Inferior parietal cortex (tissue), 1 donor: ENCODE measurements around the gene PIM2.

Experiments used
- DNase-seq: peaks from one replicate; pipeline ENCODE4 v3.0.0-alpha.2; 2016; ENCODE audit errors: extremely low spot score

PIM2 gene

GRCh38 chrX:48918643-48919340 lies at the start of gene PIM2:
PIM2 (minus strand) TSS chrX:48919024; CDS start chrX:48918834, 190 bp downstream.
- peak; percentile 83 for DNase-seq

DNA sequence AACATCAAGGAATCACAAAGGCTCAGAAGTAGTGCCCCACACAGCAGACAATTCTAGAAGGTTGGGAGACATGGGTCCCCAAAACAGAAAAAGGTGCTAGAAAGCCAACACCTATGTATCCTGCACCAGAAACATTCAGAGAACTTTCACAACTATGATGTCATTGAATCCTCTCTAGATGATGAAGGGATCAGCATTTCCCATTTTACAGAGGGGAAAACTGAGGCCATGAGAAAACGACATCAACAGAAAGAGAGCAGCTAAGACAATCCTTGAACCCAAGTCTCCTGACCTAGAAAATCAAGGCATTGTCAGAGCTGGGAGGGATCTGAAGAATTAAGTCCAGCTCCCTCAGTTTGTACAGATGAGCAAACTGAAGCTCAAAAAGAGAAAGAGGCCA lies 49.6 kb upstream of the PIM2 start:
- no peak for DNase-seq

DNA sequence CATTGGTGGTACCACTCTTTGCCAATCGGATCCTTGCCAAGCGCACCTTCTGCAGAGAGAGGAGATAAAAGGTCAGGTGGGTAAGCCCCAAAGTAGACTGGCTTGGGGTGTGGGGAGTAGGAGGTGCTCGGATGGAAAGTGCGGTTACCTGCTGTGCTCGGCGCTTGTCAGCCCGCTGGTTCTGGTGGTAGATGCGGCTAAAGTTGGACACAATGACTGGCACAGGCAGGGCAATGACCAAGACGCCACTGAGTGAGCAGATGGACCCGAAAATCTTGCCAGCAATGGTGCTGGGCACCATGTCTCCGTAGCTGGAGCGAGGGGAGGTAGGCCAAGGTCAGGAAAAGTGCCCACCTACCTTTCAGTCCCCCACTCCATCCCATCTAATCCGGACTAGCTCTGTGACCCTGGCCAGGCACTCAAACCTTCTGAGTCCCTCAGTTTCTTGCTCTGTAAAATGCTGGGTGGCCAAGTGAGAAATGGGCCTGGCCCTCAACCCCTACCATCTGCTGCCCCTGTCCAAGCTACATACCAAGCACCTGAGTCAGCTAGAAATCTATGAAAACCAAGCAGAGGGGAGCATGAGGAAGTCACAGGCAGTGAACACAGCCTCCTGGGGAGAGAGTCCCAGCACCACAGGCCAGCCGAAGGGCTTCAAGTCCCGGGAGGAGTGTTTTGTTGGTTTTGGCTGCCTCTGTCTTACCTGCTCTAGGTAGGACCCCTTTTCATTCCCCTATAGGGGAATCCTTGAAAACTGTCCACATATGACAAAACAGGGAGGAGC lies 48.2 kb upstream of the PIM2 start:
- no peak for DNase-seq

- DNase-seq, result no peak
Observed at GRCh38 chrX:48965959-48966358, 47.1 kb upstream of the PIM2 start.

- no peak for DNase-seq
Observed at GRCh38 chrX:48961585-48962091, 42.8 kb upstream of the PIM2 start.

DNA sequence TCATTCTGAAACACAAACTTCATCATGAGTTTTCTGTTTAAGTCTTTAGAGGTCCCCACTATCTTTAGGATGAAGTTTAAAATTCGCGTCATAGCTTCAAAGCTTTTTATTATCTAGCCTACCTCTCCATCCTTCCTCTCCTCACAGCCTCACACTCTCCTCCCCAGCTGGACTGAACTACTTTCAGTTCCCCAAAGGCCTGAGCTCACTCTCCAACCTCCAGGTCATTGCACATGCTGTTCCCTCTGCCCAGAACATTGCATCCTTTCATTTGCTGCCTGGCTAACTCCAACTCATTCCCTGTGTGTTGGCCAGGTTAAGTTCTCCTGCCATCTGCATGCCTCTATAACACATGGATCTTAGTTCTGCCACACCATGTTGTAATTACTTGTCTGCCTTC lies 41.5 kb upstream of the PIM2 start:
- no peak for DNase-seq

DNA sequence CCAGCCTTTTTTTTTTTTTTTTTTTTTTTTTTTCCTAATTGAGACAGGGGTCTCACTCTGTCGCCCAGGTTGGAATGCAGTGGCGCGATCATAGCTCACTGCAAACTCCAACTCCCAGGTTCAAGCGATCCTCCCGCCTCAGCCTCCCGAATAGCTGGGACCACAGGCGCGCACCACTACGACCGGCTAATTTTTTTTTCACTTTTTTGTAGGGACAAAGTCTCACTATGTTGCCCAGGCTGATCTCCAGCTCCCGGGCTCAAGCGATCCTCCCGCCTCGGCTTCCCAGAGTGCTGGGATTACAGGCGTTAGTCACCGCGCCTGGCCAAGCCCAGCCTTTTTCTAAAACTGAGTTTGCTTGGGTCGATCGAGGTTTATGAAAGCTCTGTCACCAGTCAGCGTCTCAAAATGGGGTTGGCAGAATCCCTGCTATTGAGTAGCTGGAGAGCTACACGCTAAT lies 39.8 kb upstream of the PIM2 start:
- DNase-seq, result no peak

DNA sequence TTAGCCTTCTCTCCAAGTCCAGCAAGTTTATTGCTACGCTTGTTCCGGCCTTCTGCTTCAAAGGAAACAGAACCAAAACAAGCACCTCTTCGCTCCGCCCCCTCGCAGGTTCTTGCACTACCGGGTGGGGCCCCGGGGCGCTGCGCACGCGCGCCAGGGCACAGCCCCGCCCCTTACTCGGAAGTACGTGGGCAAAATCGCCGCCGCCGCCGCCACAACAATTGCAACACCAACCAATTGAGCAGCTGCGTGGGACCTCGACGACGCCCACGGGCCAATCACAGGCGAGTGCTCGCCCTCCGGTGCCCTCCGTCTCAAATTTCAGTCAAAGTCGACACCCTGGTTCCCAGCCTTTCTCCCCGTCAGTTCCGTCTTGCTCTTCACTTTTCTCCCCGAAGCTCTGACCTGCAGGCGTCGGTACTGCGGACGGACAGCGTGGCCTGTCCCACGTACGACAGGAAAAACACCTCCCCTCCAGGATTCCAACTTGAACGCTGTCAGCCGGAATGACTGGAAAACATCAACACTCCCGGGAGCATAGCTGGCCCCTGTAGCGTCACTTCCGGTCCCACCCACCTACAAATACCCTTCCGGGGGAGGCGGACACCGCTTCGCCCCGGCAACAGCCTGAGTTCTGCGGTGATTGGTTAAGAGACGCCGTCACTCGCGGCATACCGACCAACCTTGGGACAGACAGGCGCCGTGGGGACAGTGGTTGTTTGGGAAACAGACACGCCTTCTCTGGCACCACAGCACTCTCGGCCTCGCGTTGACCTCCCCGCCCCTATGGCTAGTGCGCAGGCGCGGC lies 39.2 kb upstream of the PIM2 start:
- DNase-seq, result peak; percentile 93

DNA sequence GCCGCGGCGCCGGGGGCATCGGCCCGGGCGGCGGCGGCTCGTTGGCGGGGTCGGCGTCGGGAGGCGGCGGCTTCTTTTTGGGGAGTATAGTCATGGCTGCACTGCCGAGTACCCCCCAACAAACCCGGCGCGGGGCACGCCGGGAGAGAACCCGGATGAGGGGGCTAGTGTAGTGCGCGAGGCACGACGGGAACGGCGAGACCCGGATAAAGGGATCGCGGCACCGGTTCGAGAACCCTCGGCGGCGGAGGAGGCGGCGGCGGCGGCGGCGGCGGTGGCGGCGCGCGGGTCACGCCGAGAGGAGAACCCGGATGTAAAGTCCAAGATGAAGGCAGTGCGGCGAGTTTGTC lies 38.6 kb upstream of the PIM2 start, which contains the start of gene OTUD5:
OTUD5 (minus strand) TSS at position 131 of the 350 bp plus-strand sequence; CDS start at position 94, 37 bp downstream.
- peak; percentile 59 for DNase-seq

DNA sequence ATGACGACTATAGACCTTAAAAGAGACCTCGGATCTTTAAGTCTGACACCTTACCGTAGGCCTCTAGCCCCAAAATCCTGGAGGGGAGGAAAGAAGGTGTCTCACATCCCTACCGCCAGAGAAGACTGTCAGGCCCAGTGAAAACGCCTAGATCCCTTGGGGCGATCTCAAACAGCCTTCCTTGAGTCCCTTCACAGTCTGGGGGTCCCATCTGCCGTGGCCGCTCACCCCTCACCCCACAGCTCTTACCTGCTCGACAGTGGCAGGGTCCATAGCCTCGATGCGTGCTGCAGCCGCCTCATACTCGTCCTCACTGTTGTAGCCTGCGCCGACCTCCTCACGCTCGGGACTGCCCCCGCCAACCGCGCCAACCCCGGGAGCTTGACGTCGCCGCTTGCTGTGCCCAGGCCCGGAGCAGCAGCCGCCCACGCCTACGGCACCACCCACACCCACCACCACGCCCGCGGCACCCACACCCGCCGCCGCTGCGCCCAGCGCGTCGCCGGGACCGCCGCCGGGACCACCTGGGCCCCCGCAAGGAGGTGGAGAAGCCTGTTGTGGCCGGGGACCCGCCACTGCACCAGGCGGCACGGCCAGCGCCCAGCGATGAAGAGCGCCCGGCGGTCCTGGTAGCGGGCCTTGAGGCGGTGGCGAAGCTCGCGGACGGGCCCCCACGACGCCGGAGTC lies 38.0 kb upstream of the PIM2 start:
- no peak for DNase-seq

DNA sequence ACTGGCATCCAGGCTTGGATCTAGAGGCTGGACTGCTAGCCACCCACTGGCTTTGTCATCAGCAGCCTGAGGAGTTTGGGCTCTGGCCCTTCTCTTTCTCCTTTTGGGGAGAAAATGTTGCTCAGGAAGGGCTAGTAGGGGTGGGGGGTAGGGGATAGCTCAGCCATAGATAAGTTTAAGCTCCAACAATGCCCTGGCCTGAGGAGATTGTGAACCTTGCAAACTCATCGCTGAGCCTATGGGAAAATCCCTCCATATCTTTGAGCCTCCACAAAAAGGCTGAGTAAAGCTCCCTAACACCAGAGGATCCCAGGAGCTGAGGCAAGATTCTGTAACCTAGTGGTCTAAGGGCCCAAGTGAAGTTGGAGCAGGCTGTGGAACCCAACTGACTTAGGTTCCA lies 29.8 kb upstream of the PIM2 start:
- no peak for DNase-seq

GRCh38 chrX:48945517-48946348 lies 26.9 kb upstream of the PIM2 start:
- DNase-seq, result peak; percentile 9

DNA sequence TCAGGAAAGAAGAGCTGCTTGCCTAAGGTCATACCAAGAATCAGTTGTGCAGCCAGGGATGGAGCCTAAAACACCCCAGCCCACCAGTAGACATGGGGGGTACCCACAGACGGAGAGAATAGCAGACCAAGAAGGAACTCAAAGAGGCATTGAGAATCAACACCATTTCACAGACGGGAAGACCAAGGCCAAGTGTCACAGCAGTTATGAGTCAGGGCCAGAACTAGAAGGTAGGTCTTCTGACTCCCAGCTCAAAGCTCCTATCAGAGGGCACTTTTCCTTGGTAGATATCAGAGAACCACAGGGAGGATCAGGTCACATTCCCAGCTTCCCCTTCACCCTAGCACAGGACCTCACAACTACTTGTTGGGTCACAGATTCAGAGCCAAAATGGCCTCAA lies 24.1 kb upstream of the PIM2 start:
- DNase-seq, result no peak

GRCh38 chrX:48940404-48940955 lies 21.7 kb upstream of the PIM2 start:
- no peak for DNase-seq

DNA sequence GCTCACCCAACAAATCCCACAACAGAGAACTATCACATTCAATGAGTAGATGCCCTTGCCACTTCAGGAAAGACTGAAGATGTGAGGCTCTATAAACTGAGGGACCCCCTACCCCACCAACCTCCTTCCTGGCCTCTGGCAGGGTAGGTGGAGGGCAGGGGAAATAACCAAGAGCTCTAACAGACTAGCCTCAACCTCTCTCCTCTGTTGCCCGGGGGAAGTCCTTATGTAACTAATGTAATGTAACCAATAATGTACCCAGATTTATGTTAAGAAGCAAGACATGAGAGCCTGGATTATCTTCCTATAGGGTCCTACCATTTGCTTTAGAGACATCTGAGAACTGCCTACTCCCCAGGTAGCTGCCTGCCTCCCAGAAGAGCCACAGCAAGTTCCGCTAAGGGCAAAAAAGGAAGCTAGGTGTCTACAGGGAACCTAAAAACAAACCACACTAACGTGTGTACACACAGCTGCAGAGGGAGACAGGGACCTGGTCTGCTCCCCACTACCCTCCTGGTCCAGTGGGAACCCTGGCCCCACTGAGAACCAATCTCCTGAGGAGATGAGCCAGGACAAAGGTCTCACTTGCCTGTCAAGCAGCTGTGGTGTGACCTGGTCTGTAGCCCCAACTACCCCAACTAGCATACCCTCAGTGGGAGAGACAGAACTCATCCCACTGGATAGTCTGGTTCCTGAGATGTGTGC lies 20.9 kb upstream of the PIM2 start:
- no peak for DNase-seq

DNA sequence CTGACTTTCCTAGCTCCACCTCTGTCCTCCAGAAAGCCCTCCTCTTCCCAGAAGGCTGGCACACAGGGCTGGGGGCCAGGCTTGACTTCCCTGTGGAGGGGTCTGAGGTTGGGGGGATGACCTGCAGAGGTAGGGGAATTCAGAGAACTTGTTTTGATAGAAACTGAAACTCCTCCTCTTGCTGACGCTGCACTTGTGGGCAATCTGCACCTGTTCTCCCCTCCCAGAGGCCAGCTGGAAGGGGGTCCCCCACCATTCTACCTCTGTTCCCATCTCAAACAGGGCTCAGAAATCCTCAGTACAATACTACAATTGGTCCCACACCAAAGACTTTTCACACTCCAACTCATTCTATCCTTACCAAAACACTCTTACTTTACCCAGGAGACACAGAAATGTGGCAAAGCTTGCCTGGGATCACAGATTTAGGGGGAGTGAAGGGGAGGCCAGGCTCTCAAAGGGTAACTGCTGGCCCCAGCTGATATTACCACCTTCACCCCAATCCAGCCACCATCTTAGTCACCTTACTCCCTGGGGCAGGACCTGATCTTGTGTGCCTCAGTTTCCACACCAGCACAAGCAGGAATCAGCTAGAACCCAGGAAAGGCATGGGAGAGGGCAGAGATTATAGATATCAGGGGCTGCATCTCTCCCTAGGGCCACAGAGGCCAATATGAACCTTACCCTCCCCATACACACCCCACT lies 20.0 kb upstream of the PIM2 start:
- no peak for DNase-seq

GRCh38 chrX:48937054-48937907 lies 18.5 kb upstream of the PIM2 start:
- DNase-seq, result no peak

DNA sequence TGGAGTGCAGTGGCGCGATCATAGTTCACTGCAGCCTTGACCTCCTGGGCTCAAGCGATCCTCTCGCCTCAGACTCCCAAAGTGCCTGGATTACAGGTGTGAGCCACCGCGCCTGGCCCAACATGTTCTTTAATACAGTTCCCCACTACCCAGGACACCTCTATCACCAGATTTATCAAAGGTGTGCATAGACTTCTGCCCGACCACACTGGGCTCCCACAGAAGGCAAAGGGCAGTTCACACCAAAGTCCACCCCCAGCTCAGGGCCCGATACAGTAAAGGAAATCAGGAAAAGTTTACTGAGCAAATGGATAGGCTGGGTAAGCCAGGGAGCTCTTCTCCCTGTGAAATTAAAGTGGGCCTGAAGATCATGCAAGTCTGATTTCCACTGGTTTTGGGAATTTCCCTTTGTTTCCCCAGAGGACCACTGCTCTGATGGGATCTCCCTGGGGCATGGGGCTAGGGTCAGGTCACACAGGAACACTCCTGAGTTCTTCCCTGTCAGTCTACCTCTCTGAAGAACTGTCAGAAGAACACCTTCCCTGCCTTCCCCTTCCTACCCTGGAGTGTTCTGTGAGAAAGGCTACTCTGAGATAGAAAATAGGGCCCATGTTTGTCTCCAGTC lies 17.7 kb upstream of the PIM2 start:
- DNase-seq, result no peak
